GM19395 (cell line): ENCODE measurements around the gene TRIM60.
"Not testable (repeated sequence)": the region's sequence is repeated elsewhere in the genome, so short reads cannot be mapped to it uniquely, and the experiment has no call there.

ENCODE experiments used
- ATAC-seq: cut with Tn5 transposase; IDR thresholded peaks from one replicate; pipeline ENCODE4 v1.9.1; 2021; ENCODE audit warnings: mild to moderate bottlenecking, moderate library complexity; ENCODE audit not compliant: unreplicated experiment

Gene TRIM60

GRCh38 chr4:165031436-165032211 lies at the start of gene TRIM60:
Gene TRIM60 (plus strand): TSS chr4:165031999. CDS start chr4:165040073, 8,074 bp downstream.
- no peak for ATAC-seq

DNA sequence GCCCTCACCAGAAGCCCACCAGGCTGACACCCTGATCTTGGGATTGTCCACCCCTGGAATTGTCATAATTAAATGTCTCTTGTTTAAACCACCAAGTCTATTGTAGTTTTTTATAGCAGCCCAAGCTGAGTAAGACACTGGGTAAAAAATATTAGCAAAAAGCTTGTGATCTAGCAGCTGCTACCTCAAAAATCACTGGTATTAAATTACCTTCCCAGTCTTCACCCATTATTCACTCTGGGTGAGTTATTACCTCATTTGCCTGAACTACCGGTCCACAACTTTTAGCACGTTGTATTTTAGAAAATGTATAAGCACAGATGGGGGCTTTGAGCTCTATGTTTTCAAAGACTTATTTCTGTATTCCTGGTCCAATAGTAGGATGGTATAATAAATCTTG lies 42.3 kb upstream of the TRIM60 start:
- no peak for ATAC-seq

DNA sequence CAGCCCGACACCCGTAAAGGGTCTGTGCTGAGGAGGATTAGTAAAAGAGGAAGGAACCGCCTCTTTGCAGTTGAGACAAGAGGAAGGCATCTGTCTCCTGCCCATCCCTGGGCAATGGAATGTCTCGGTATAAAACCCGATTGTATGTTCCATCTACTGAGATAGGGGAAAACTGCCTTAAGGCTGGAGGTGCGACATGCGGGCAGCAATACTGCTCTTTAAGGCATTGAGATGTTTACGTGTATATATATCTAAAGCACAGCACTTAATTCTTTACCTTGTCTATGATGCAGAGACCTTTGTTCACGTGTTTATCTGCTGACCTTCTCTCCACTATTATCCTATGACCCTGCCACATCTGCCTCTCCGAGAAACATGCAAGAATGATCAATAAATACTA lies 41.0 kb upstream of the TRIM60 start:
- ATAC-seq = not testable (repeated sequence)

- not testable (repeated sequence) for ATAC-seq
These were observed 35.7 kb upstream of the TRIM60 start for GRCh38 chr4:164996123-164996522.

- ATAC-seq = no peak
These were observed 34.5 kb upstream of the TRIM60 start for GRCh38 chr4:164997324-164997723.

DNA sequence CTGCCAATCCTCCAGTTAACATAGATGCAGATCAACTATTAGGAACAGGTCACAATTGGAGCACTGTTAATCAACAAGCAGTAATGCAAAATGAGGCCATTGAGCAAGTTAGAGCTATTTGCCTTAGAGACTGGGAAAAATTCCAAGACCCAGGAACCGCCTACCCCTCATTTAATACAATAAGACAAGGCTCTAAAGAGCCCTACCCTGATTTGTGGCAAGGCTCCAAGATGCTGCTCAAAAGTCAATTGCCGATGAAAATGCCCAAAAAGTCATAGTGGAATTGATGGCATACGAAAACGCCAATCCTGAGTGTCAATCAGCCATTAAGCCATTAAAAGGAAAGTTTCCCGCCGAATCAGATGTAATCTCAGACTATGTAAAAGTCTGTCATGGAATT lies 33.9 kb upstream of the TRIM60 start:
- ATAC-seq = no peak

DNA sequence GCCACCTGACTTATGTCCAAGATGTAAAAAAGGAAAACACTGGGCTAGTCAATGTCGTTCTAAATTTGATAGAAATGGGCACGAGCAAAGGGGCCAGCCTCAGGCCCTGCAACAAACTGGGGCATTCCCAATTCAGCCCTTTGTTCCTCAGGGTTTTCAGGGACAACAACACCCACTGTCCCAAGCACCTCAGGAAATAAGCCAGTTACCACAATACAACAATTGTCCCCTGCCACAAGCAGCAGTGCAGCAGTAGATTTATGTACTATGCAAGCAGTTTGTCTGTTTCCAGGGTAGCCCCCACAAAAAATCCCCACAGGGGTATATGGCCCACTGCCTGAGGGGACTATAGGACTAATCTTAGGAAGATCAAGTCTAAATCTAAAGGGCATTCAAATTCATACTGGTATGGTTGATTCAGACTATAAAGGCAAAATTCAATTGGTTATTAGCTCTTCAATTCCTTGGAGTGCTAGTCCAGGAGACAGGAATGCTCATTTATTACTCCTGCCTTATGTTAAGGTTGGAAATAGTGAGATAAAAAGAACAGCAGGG lies 33.2 kb upstream of the TRIM60 start:
- ATAC-seq = not testable (repeated sequence)

DNA sequence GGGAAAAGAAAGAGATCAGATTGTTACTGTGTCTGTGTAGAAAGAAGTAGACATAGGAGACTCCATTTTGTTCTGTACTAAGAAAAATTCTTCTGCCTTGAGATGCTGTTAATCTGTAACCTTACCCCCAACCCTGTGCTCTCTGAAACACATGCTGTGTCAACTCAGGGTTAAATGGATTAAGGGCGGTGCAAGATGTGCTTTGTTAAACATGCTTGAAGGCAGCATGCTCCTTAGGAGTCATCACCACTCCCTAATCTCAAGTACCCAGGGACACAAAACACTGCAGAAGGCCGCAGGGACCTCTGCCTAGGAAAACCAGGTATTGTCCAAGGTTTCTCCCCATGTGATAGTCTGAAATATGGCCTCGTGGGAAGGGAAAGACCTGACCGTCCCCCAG lies 29.8 kb upstream of the TRIM60 start:
- ATAC-seq = not testable (repeated sequence)

DNA sequence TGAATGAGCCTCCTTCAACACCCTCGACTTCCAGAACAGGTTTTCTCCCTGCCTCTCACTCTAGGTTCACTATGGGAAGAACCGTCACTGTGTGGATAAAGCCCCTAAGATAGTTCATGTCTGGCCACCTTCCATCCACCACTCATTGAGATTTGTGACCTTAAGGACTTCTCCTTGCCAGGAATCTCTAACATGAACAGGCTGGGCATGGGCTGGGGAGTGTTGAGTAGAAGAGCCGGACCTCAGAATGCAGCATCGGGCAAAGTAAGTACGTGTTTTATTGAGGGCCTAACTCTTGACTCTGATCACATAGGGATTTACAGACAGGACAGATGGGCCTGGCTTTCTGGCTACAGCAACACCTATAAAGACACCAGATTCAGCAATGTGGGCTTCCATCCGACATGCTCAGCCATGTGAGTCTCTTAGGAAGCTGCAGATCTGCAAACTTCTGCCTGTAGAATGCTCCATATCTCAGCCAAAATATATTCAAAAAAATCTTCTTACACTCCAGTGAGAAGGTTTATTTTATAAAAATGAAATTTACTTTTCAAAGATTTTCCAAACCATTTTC lies 26.4 kb upstream of the TRIM60 start:
- no peak for ATAC-seq

DNA sequence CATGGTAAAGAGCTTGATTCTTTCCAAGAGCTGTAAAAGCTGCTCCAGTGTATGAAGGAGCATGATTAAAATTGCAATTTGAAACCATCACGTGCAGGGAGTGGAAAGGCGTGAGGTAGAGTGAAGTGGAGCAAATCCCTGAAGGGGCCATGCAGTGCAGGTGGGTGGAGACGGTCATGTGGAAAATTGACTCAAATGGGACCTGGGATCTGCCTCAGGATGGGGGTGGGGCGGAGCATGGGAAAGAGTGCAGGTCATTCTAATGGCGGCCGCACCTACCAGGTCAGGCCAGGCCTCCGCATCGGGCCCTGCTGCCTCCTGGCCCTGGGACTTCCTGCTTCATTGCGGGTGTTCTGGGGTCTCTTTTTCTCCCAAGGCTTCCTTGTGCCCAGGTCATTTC lies 25.3 kb upstream of the TRIM60 start:
- no peak for ATAC-seq

GRCh38 chr4:165006886-165007285 lies 24.9 kb upstream of the TRIM60 start:
- no peak for ATAC-seq

DNA sequence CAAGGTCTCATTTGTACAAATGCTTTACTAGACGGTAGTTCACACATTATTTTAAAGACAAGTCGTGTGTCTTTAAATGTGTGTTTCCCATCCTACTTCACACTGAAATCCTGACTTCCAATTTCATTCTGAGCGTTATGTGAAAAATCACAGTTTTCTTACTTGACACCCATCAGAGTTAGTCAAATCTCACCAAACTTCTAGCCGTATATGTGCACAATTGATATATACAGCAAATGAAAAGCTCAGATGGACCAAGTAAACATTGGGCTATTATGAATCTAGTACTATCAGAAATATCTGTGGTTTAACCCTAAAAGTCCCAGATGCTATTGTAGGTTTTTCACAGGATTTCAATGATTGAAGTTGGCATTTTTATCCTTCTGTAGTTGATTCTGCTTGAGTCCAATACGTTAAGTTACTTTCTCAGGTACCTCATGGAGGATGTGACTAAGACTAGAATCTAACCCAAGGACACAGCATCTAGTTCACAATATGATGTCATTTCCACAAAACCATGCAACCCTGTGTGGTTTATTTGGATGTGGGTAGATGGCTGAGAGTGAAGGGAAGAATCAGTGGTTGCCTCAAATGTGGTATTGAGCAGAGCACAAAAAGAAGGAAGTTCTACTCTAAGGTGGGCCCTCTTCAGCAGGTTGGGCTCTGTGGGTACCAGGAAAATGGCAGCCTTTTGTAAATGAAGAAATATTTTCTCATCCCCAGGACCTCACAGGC lies 22.1 kb upstream of the TRIM60 start:
- no peak for ATAC-seq

DNA sequence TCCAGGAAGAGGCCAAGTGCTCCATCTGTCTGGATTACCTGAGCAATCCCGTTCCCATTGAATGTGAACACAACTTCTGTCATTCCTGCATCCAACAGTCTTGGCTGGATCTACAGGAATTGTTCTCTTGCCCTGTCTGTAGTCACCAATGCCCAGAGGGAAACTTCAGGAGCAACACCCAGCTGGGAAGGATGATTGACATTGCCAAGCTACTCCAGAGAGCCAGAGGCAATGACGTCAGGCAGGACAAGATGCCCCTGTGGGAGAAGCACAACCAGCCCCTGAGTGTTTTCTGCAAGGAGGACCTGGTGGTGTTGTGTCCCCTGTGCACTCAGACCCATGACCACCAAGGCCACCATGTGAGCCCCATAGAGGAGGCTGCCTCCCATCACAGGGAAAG lies 21.3 kb upstream of the TRIM60 start:
- no peak for ATAC-seq

GRCh38 chr4:165010991-165011390 lies 20.8 kb upstream of the TRIM60 start:
- no peak for ATAC-seq

DNA sequence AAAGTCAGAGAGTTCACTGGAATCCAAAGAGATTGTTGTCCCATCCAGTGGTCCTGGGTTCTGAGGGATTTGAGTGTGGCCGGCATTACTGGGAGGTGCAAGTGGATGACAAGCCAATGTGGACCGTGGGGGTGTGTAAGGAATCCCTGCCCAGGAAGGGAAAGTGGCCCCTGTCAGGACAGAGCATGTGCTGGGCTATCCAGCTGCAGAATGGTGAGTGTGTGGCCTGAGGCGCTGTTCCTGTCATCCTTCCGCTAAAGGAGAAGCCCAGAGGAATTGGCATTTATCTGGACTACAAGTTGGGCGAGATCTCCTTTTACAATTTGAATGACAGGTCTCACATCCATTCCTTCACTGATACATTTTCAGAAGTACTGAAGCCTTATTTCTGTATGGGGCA lies 20.4 kb upstream of the TRIM60 start:
- ATAC-seq = no peak

GRCh38 chr4:165013691-165014090 lies 18.1 kb upstream of the TRIM60 start:
- ATAC-seq = no peak

- no peak for ATAC-seq
These were observed 14.8 kb upstream of the TRIM60 start for GRCh38 chr4:165016971-165017370.

DNA sequence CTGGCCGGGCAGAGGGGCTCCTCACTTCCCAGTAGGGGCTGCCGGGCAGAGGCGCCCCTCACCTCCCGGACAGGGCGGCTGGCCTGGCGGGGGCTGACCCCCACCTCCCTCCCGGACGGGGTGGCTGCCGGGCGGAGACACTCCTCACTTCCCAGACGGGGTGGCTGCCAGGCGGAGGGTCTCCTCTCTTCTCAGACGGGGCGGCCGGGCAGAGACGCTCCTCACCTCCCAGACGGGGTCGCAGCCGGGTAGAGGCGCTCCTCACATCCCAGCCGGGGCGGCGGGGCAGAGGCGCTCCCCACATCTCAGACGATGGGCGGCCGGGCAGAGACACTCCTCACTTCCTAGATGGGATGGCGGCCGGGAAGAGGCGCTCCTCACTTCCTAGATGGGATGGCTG lies 11.8 kb upstream of the TRIM60 start:
- not testable (repeated sequence) for ATAC-seq

GRCh38 chr4:165025782-165026181 lies 6.0 kb upstream of the TRIM60 start:
- not testable (repeated sequence) for ATAC-seq

- ATAC-seq = no peak
These were observed 3.9 kb upstream of the TRIM60 start for GRCh38 chr4:165027762-165028402.

GRCh38 chr4:165048170-165048569 lies 16.4 kb downstream of the TRIM60 start:
- no peak for ATAC-seq
